ENCODE data around the gene DLST.
A peak's percentile ranks its signal among the peaks of the same experiment; 100 is the strongest.

DLST gene

DNA sequence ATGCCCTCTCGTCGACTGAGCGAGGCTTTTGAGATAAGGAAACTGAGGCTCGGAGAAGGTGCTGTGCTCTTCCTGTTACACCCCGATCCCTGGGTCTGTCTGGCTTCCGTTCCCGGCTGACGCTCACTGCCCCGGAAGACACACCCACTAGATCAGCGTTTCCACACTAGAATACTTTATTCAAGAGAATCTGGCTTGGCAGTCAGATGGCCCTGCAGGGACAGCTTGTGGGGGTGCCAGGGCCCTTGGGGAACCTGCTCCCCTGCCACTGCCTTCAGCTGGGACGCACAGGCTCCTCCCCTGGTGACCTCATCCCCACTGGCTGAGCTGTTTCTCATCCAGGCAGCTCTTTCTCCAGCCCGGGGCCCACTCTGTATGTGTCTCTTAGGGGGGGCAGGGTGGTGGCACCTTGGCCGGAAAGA is 60.0 kb downstream of the DLST start:
- no peak for DNase-seq (ENCODE audit: low spot score)

GRCh38 chr14:74942181-74942580 is 60.5 kb downstream of the DLST start:
- DNase-seq (ENCODE audit: low spot score) = no peak

DNA sequence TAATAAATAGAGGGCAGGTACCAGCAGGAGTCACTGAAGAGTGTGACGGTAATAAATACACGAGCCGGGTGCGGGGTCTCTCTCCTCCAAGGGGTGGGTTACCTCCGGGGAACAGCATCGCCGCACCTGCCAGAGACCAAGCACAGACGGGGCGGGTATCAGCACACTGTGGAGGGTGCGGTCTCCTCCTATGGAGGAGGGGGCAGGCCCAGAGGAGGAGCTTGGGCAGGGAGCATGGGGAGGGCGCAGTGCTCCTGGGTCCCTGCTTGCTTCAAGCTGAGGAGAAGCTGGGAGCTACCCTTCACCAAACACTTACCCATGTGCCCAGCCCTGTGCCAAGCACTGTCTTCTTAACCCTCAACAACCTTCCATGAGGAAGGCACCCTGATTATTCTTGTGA is 60.9 kb downstream of the DLST start:
- no peak for DNase-seq (ENCODE audit: low spot score)

- DNase-seq (ENCODE audit: low spot score) = peak; percentile 84
Measured at GRCh38 chr14:74945261-74945851, 63.6 kb downstream of the DLST start.

DNA sequence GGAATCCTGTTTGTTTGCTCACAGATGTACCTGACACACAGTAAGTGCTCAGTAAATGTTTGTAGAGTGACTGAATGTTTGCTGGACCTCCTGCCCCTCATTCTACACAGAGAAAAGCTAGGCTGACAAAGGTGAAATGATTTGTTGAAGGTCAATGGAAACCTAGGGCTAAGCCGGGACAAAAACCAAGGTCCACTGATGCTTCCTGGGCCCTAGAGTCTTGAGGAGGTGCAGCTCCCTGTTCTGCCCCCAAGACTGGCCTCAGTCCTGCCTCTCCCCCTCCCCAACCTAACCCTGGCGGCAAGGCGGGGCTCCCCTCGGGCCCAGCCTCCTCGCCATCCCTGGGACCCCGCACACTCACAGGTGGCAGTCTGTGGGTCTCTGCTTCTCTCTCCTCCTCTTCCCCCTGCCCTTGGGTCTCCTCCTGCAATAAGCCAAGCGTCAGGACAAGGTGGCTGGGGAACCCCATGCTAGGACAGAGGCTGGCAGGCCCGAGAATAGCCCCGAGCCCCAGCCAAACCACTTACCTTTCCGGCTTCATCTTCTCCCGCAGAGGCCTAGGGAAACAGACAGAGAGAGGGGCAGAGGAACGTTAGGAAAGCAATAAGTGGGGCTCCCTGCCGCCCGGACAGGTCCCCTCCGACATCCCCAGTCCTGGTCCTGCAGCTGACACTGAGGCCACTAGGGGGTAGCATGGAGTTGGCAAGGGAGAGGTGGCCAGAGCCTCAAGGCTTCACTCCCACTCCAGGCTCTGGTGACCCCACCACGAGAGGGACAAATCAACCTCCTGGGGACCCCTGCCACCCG is 64.3 kb downstream of the DLST start:
- DNase-seq (ENCODE audit: low spot score) = peak; percentile 95

DNA sequence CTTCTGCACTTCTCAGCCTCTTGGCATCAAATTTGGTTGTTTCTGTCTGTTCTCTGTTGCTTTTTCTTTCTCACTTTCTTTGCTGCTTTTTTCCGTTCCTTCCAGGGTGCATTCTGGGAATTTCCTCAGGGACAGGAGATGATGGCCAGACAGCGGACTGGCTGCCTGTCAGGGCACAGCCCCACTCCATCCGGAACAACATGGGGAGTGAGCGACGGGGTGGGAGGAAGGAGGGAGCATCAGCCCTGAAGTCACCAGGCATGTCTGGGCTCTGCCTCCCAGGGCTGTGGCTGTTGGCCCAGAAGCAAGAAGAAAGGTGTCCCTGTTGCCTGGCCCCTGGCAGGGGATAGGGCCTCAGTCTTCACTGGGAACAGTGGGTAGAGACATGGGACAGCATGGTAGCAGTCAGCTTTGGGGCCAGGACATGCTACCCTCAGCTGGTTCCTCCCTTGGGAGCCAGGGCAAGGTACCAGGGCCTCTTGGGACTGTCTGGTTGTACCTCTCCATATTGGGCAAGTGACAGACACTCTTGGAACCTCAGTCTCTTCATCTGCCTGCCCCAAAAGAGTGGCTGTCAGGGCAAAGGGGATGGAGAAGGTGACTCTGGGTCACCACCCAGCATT is 65.1 kb downstream of the DLST start:
- no peak for DNase-seq (ENCODE audit: low spot score)

- DNase-seq (ENCODE audit: low spot score) = no peak
Measured at GRCh38 chr14:74947353-74948227, 65.9 kb downstream of the DLST start.

DNA sequence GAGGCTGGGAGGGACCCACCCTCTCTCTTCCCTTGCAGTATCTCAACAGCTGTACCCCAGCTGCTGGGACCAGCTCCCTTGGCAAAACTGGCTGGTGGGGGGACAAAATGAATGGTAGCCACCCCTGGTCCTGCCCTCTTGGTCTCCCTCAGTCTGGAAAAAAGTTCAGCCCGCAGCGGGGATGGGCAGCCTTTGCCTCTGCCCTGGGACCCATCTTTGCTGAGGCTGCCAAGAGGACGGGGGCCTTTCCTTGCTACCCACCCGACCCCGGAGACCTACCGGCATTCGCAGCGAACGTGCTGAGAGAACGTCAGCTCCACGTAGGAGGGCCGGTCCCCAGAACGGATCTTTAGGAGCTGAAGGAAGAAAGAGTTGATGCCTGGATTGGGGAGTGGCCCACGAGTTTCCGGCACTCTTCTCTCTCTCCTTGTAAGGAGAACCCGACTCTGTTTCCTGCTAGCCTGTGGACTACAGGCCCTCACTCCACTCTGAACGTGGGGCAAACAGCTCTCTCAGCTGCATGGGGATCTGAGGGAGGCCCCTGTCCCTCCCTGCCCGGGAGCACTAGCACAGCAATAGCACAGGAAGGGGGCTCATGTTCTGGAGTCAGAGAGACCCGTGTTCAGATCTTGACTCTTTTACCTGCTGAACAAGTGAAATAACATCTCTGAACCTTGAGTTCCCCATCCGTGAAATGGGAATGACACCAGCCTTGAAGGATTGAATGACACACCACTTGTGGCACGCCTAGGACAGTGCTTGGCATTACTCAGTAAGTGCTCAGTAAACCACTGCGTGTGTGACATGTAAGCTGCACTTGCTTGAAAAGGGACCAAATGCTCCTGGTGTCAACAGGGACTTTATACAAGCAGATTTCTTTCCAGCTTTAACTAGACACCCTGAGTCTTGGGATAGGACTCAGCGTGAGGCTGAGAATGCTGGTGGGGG is 66.8 kb downstream of the DLST start:
- no peak for DNase-seq (ENCODE audit: low spot score)

- DNase-seq (ENCODE audit: low spot score) = no peak
Measured at GRCh38 chr14:74949191-74949601, 67.5 kb downstream of the DLST start.

GRCh38 chr14:74949859-74950573 is 68.3 kb downstream of the DLST start:
- DNase-seq (ENCODE audit: low spot score) = no peak

DNA sequence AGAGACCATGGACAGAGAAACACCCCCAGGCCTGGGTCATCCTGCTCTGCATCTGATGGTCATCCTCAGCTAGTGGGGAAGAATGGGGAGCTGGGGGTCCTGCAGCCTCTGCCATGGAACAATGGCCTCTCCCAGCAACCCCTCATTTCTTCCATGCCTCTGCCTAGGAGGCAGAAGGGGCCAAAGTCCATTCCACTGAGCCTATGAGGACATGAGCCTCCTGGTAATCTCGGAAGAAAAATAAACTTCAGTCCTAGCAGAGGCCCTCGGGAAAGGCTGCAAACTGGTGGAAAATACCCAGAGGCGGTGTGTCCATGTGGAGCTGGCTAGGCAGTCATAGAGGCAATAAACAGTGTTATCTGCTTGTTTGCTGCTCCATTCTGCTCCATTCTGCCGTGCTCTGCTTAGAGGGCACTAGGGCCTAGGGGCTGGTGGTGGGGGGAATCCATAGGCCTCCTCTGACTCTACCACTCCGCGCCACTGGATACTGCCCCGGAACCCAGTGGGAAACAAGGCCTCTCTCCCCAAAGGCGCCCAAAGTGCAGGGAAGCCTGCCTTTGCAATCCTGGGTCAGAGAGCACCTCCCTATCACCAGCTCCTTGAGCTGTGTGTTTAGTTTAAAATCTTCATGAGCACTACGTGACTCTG is 69.2 kb downstream of the DLST start:
- DNase-seq (ENCODE audit: low spot score) = no peak

GRCh38 chr14:74951443-74952179 is 69.9 kb downstream of the DLST start:
- no peak for DNase-seq (ENCODE audit: low spot score)

DNA sequence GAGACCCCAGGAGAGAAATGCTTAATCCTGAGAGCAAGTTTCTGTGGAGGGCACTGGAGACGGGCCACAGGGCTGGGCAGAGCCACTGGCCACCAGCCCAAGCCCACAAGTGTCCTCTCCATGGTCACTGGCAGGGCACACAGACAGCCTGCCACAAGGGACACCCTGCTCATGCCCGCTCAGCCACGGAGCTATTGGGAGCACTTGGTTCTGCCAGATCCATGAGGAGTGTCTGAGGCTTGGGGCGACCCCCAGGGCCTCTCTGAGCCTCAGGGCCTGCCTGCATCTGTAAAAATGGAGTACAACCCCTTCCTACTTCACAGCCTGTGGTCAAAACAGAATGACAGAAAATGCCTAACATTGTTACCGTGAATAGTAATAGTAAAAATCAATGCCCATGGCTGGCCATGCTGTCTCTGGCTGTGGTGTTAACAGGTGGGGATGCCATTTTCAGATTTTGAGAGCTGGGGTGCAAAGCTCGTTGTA is 70.5 kb downstream of the DLST start:
- no peak for DNase-seq (ENCODE audit: low spot score)

DNA sequence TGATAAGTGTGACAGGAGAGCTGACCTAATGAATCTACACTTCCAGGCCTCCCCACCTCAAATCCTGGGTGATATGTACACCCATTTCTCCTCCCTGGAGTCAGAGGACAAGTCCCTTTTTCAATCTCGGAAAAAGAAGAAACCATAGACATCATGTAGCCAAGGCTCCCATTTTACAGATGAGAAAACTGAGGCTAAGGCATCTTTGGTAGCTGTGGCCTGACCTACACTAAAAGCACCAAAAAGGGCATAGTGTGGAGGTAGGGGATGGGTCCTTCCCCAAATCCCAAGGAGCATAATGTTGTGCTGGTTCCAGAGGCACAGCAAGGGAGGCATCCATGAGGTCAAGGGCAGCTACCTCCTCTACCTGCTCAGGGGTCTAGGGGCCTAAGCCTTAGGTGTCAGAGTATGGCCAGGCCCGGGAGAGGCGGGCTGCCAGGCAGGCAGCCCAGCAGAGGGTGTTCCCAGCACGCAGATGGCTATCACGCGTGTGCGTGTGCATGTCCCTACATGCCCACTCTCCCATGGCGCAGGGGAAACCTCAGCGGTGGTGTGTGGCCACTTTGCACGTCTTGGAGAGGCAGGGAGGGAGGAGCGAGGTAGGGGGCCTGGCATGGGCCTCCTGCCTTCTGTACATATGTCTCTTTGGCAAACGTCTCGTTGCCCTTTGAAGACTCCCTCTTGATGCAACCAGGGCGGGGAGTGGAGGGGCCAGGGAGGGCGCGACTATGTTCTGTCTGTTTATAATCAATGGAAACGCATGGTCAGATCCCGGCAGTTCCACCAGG is 71.2 kb downstream of the DLST start:
- no peak for DNase-seq (ENCODE audit: low spot score)

Data from iPS-NIHi11 (cell line).